ENCODE results near the gene ARHGAP44.

DNA sequence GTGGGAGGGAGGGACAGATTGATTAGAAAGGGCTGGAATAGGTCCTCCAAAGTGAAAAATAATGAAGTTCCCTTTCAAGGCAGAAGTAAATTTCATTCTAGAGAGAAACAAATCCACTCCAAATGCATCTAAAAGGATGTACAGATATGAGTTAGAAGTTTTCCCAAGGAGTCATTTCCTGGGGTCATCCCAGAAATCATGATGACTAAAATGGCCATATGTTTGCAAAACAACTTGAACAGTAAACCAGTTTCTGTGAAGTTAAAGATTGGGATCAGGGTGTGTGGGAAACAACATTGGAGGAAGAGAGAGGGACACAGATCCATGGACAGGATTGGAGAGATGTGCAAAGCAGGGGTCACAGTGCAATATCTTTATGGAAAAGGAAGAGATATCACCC is 32.5 kb upstream of the ARHGAP44 start:
- TF ChIP-seq, protein P1, sequence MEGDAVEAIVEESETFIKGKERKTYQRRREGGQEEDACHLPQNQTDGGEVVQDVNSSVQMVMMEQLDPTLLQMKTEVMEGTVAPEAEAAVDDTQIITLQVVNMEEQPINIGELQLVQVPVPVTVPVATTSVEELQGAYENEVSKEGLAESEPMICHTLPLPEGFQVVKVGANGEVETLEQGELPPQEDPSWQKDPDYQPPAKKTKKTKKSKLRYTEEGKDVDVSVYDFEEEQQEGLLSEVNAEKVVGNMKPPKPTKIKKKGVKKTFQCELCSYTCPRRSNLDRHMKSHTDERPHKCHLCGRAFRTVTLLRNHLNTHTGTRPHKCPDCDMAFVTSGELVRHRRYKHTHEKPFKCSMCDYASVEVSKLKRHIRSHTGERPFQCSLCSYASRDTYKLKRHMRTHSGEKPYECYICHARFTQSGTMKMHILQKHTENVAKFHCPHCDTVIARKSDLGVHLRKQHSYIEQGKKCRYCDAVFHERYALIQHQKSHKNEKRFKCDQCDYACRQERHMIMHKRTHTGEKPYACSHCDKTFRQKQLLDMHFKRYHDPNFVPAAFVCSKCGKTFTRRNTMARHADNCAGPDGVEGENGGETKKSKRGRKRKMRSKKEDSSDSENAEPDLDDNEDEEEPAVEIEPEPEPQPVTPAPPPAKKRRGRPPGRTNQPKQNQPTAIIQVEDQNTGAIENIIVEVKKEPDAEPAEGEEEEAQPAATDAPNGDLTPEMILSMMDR (IDR thresholded peaks at IDR 0.05; ENCODE audit: low read depth, low read length), result no peak
- TF ChIP-seq EZH2phosphoT487 (IDR thresholded peaks at IDR 0.05; ENCODE audit: low read depth), result no peak
